Activated naive CD8-positive, alpha-beta T cell treated with anti-CD3 and anti-CD28 coated beads, Interleukin-2, amount 50 U/mL, for 24 hours (primary cell): ENCODE measurements around the gene MLLT1.
A peak's percentile ranks its signal among the peaks of the same experiment; 100 is the strongest.
"Not testable (repeated sequence)": the region's sequence is repeated elsewhere in the genome, so short reads cannot be mapped to it uniquely, and the experiment has no call there.

Experiments
- ATAC-seq: fragments of 150-1000 bp; cut with Tn5 transposase; one replicate; pipeline ENCODE4 v1.10.0; 2021
- DNase-seq: peaks from one replicate; pipeline ENCODE4 v3.0.0; 2021
- H3K27ac Mint-ChIP-seq: one replicate; pipeline ENCODE4 v1.8.0; 2021; ENCODE audit warnings: mild to moderate bottlenecking, mixed read lengths
- H3K27me3 Mint-ChIP-seq: one replicate; pipeline ENCODE4 v1.8.0; 2021; ENCODE audit warnings: mixed read lengths
- H3K36me3 Mint-ChIP-seq: one replicate; pipeline ENCODE4 v1.8.0; 2021; ENCODE audit warnings: low read depth, mixed read lengths
- H3K4me1 Mint-ChIP-seq: one replicate; pipeline ENCODE4 v1.8.0; 2021; ENCODE audit warnings: mixed read lengths
- H3K4me3 Mint-ChIP-seq: one replicate; pipeline ENCODE4 v1.8.0; 2021; ENCODE audit warnings: mild to moderate bottlenecking, moderate library complexity, mixed read lengths
- H3K9me3 Mint-ChIP-seq: one replicate; pipeline ENCODE4 v1.8.0; 2021; ENCODE audit warnings: mixed read lengths

Gene MLLT1

DNA sequence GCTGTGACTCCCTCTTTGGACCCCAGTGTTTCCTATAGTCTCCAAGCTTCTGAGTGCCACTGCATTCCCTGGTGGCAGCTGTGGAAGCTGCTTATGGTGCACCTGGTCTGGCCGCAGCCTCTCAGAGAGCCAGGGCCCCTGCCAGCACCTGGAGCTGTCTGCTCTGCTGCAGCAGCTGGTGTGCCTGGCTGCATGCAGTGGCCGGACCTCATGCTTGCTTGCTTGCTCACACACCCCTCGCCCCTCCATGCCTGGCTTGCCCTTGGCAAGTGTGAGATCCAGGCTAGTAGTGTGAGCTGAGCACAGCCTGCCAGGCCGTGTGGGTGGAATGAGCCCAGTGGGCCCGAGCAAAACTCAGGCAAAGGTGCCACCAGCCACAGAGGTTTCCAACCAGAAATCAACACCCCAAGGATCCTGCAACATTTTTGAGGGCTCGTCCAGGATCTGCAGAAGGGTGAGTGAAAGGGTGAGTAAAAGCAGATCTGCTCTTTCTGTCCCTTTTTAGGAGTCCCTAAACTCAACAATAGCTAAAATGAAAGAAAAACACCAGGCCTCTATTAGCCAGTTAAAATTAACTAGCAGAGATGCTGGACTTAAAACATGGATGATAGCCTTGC lies 7.6 kb upstream of the MLLT1 start:
- H3K4me1 Mint-ChIP-seq: no peaks in the 10 kb centered on the region
- no peak for ATAC-seq
- no peak overlapping the region for H3K4me3 Mint-ChIP-seq
- no peak overlapping the region for H3K27ac Mint-ChIP-seq
- no peak for DNase-seq
- peaks cover 17% of the 10 kb centered on the region for H3K36me3 Mint-ChIP-seq
- H3K27me3 Mint-ChIP-seq: no peaks in the 10 kb centered on the region
- peaks cover 15% of the 10 kb centered on the region for H3K9me3 Mint-ChIP-seq

DNA sequence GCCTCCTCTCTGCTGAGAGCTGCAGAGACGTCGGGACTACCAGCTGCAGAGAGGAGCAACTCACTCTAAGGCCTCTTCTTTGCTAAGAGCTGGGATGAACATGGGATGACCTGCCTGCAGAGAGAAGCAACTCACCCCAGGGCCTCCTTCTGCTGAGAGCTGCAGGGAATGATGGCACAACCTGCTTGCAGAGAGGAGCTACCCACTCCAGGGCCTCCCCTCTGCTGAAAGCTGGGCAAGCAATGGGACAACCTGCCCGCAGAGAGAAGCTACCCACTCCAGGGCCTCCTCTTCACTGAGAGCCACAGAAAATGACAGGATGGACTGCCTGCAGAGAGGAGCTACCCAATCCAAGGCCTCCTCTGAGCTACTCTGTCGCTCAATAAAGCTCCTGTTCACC lies 6.9 kb upstream of the MLLT1 start:
- H3K27ac Mint-ChIP-seq: no peak overlapping the region
- no peaks in the 10 kb centered on the region for H3K4me1 Mint-ChIP-seq
- no peaks in the 10 kb centered on the region for H3K27me3 Mint-ChIP-seq
- peaks cover 8% of the 10 kb centered on the region for H3K9me3 Mint-ChIP-seq
- H3K4me3 Mint-ChIP-seq: no peak overlapping the region
- ATAC-seq (no peak), DNase-seq (no peak)
- H3K36me3 Mint-ChIP-seq: peaks cover 10% of the 10 kb centered on the region

DNA sequence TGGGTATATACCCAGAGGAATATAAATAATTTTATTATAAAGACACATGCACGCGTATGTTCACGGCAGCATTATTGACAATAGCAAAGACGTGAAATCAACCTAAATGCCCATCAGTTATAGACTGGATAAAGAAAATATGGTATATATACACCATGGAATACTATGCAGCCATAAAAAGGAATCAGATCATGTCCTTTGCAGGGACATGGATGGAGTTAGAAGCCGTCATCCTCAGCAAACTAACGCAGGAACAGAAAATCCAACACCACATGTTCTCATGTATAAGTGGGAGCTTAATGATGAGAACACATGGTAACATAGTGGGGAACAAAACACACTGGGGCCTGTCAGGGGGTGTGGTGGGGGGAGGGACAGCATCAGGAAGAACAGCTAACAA lies 2.6 kb upstream of the MLLT1 start:
- not testable (repeated sequence) for H3K27me3 Mint-ChIP-seq, H3K9me3 Mint-ChIP-seq, H3K27ac Mint-ChIP-seq, ATAC-seq, H3K4me3 Mint-ChIP-seq, DNase-seq, H3K36me3 Mint-ChIP-seq
- peaks cover 20% of the 10 kb centered on the region for H3K4me1 Mint-ChIP-seq

- peaks cover 43% of the 10 kb centered on the region for H3K4me1 Mint-ChIP-seq
Measured at GRCh38 chr19:6279620-6279930, 200 bp downstream of the MLLT1 start.

GRCh38 chr19:6278740-6279619 lies 795 bp downstream of the MLLT1 start:
- no peaks in the 10 kb centered on the region for H3K9me3 Mint-ChIP-seq
- no peaks in the 10 kb centered on the region for H3K27me3 Mint-ChIP-seq
- H3K27ac Mint-ChIP-seq: peak overlapping the region; percentile 81
- peaks cover 6% of the 10 kb centered on the region for H3K36me3 Mint-ChIP-seq
- peak overlapping the region; percentile 88 for H3K4me3 Mint-ChIP-seq
- no peak for ATAC-seq
- no peak for DNase-seq
- peaks cover 46% of the 10 kb centered on the region for H3K4me1 Mint-ChIP-seq

More at GRCh38 chr19:6279620-6279930, 200 bp downstream of the MLLT1 start:
- no peak overlapping the region for H3K4me3 Mint-ChIP-seq
- no peaks in the 10 kb centered on the region for H3K27me3 Mint-ChIP-seq
- H3K27ac Mint-ChIP-seq: no peak overlapping the region
- DNase-seq (no peak), ATAC-seq (peak; percentile 16)
- H3K9me3 Mint-ChIP-seq: no peaks in the 10 kb centered on the region
- peaks cover 6% of the 10 kb centered on the region for H3K36me3 Mint-ChIP-seq

GRCh38 chr19:6278051-6278450 lies 1.7 kb downstream of the MLLT1 start:
- Mint-ChIP-seq H3K9me3 (no peaks in the 10 kb centered on the region), H3K4me1 (peaks cover 53% of the 10 kb centered on the region), H3K36me3 (peaks cover 6% of the 10 kb centered on the region), H3K27ac (peak overlapping the region; percentile 81), H3K4me3 (peak overlapping the region; percentile 88), H3K27me3 (no peaks in the 10 kb centered on the region)
- no peak for DNase-seq
- ATAC-seq: no peak

DNA sequence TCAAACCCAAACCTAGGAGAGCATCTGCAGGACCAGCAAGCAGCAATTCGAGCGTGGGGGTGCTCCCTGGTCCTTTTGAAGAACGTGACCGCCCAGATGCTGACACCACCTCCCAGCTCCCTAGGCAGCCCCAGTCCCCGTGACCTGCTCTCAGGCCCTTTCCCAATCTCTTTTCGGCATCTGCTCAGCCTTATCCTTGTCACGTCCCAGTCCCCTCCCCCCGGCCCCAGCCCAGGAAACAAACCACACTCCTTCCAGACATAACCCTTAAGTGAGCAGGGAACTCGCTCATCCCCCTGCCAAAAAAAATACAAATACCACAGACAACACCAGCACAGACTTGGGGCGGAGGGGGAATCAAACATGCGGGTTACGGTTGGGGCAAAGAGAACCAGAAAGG lies 3.3 kb downstream of the MLLT1 start:
- Mint-ChIP-seq H3K36me3 (peaks cover 6% of the 10 kb centered on the region), H3K9me3 (no peaks in the 10 kb centered on the region), H3K4me1 (peaks cover 58% of the 10 kb centered on the region), H3K4me3 (peak overlapping the region; percentile 31), H3K27me3 (no peaks in the 10 kb centered on the region), H3K27ac (no peak overlapping the region)
- no peak for ATAC-seq
- DNase-seq: no peak

- Mint-ChIP-seq H3K36me3 (peaks cover 9% of the 10 kb centered on the region), H3K4me3 (no peak overlapping the region), H3K9me3 (no peaks in the 10 kb centered on the region), H3K4me1 (peaks cover 59% of the 10 kb centered on the region), H3K27ac (peak overlapping the region; percentile 74), H3K27me3 (no peaks in the 10 kb centered on the region)
- DNase-seq: no peak
- no peak for ATAC-seq
Measured at GRCh38 chr19:6275170-6275744, 4.5 kb downstream of the MLLT1 start.

- Mint-ChIP-seq H3K4me1 (peaks cover 59% of the 10 kb centered on the region), H3K27me3 (no peaks in the 10 kb centered on the region)
- DNase-seq: no peak
Measured at GRCh38 chr19:6274756-6275155, 5.0 kb downstream of the MLLT1 start.

DNA sequence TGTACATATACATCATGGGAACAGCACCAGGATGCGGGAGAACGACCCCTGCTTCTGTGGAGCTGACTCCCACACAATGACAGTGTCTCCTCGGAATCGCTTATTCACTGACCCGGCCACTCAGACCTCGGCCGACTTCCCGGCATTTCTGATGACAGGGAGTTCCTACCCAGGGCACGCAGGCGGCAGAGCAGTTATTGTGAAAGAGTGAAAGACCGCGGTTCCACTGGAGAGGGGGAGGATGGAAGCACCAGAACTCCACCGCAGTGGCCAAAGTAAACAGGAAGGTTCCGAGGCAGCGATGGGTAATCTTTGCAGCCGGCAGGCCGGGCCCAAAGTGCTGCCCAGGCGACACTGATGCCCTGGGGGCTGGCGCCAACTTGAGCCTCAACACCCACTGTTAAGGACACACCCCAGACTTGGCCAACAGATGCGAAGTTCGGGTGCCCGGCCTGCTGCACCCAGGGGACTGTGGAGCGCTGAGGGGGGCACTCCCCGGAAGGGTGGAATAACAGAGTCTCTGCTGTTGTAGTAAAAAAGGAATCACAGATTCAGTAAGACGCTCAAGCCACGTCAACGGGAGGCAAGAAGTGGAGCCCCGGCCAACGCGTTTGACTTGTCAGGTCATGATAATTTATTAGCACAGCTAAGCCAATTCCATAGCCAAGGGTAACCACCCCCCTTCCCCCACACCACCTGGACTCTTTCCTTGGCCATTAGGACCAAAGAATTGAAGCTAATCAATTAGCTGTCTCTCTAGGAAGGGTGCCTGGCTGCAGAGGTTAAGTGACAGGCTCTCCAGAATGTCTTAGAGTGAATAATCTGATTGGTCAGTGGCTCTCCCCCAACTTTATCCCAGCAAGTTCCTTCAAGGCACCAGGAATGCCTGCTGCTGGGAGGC lies 5.8 kb downstream of the MLLT1 start:
- Mint-ChIP-seq H3K9me3 (no peaks in the 10 kb centered on the region), H3K36me3 (peaks cover 14% of the 10 kb centered on the region), H3K27me3 (no peaks in the 10 kb centered on the region), H3K4me1 (peaks cover 57% of the 10 kb centered on the region), H3K4me3 (no peak overlapping the region), H3K27ac (peak overlapping the region; percentile 56)
- DNase-seq: no peak
- no peak for ATAC-seq

More at GRCh38 chr19:6274756-6275155, 5.0 kb downstream of the MLLT1 start:
- ATAC-seq: no peak
- Mint-ChIP-seq H3K4me3 (no peak overlapping the region), H3K27ac (no peak overlapping the region), H3K9me3 (no peaks in the 10 kb centered on the region), H3K36me3 (peaks cover 14% of the 10 kb centered on the region)

DNA sequence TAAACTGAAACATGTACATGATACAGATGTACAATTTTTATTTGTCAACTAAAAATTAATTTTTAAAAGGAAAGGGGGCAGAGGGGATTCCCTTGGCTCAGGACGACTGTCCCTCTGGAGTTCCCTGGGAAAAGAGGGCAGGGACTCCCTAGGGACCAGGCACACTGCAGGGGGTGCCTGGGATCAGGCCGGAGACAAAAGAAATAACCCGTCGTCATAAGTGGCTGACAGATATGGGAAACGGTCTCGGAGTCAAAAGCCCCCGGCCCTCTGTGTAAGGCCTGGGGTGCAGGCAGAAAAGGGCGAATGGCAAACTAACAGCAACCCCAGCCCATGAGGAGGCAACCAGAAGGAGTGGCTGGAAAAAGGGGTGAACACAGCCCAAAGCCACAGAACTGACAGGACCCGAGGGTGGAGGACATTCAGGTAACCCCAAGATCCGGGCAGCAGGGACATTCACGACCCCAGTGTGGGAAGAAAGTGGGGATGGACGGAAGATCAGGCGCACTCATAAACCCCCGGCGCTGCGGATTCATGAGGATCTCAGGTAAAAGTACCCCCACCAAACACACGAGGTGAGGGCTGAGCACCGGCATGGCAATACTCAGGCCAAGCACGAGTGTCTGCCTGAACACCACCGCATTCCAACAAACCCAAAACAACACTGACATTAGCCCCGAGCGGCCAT lies 6.7 kb downstream of the MLLT1 start:
- peaks cover 15% of the 10 kb centered on the region for H3K36me3 Mint-ChIP-seq
- ATAC-seq: no peak
- H3K4me1 Mint-ChIP-seq: peaks cover 48% of the 10 kb centered on the region
- H3K4me3 Mint-ChIP-seq: no peak overlapping the region
- DNase-seq: no peak
- H3K27me3 Mint-ChIP-seq: no peaks in the 10 kb centered on the region
- H3K27ac Mint-ChIP-seq: peak overlapping the region; percentile 65
- no peaks in the 10 kb centered on the region for H3K9me3 Mint-ChIP-seq

GRCh38 chr19:6272411-6272791 lies 7.4 kb downstream of the MLLT1 start:
- no peaks in the 10 kb centered on the region for H3K9me3 Mint-ChIP-seq
- no peaks in the 10 kb centered on the region for H3K27me3 Mint-ChIP-seq
- peaks cover 42% of the 10 kb centered on the region for H3K4me1 Mint-ChIP-seq
- H3K27ac Mint-ChIP-seq: no peak overlapping the region
- ATAC-seq (no peak), DNase-seq (no peak)
- no peak overlapping the region for H3K4me3 Mint-ChIP-seq
- H3K36me3 Mint-ChIP-seq: peaks cover 18% of the 10 kb centered on the region

DNA sequence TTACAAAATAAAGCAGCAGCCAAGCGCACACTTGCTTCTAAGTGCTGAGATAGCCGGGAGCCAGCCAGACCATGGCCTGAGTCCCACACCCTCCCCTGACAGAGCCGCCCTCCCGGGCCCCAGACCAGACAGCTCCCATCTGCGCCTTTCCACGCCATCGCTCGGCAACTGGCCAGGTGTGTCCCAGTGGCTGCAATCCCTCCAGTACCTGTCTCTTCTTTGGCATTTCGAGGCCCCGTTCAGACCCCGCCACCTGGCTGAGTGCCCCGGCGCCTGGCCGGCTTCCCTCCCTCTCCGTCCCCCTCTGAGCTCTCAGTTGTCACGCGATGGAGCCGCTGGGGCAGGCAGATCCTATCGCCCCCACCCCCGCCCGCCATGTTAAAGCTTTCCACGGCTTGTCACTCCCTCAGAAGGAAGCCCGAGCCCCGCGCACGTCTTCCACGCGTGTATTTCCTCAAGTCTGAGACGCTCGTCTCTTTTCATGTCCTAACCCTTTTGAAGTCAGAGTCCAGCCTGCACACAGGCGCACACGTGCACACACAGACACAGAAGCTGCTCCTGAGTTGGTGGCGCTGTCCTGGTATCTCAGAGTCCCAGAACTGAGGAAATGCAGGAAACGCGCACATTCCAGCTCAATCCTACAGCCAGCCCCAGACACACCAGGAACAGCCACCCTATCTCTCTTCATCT lies 7.9 kb downstream of the MLLT1 start:
- no peak overlapping the region for H3K4me3 Mint-ChIP-seq
- no peak overlapping the region for H3K27ac Mint-ChIP-seq
- H3K4me1 Mint-ChIP-seq: peaks cover 37% of the 10 kb centered on the region
- H3K36me3 Mint-ChIP-seq: peaks cover 18% of the 10 kb centered on the region
- no peak for ATAC-seq
- no peak for DNase-seq
- H3K9me3 Mint-ChIP-seq: no peaks in the 10 kb centered on the region
- no peaks in the 10 kb centered on the region for H3K27me3 Mint-ChIP-seq
